ENCODE measurements around the gene PSME3IP1.

PSME3IP1 gene, protein sequence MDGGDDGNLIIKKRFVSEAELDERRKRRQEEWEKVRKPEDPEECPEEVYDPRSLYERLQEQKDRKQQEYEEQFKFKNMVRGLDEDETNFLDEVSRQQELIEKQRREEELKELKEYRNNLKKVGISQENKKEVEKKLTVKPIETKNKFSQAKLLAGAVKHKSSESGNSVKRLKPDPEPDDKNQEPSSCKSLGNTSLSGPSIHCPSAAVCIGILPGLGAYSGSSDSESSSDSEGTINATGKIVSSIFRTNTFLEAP
- long read RNA-seq, transcript FAM192A-201 (7 exons, 2,848 nt), result major isoform, 133 of 258 reads
- long read RNA-seq, transcript FAM192A-218 (7 exons, 1,086 nt), result minor isoform, 24 of 258 reads
- long read RNA-seq, partial matches to known transcripts, result 22 of 258 reads
- long read RNA-seq, other reads (novel, unspliced or antisense), result 77 of 258 reads

DNA sequence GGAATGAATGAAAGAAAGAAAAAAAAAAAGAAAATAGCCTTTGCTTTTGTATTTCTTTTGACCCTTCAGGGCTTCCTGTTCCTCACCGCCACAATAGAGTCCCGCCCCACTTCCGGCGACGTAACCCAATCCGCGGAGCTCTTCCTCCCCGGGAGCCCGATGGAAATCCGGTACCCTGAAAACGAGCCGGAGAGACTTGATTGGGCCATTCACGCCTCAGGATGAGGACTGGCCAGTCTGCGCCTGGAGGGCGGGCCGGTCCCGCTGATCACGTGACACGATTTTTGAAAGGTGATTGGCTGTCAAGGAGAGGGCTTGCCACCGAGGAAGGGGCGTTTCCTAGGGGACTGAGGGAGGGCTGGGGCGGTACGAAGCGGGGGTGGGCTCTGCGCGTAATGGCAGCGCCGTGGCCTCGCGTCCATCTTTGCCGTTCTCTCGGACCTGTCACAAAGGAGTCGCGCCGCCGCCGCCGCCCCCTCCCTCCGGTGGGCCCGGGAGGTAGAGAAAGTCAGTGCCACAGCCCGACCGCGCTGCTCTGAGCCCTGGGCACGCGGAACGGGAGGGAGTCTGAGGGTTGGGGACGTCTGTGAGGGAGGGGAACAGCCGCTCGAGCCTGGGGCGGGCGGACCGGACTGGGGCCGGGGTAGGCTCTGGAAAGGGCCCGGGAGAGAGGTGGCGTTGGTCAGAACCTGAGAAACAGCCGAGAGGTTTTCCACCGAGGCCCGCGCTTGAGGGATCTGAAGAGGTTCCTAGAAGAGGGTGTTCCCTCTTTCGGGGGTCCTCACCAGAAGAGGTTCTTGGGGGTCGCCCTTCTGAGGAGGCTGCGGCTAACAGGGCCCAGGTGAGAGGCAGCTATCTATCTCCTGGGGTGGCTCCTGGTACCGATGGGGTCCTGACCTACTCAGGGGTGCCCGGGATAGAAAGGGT, at the start of gene PSME3IP1, which contains the start of gene RSPRY1:
Gene PSME3IP1 (minus strand): TSS at position 95 of the 927 bp plus-strand sequence. CDS start 12,185 bp downstream, outside the sequence.
Gene RSPRY1 (plus strand): TSS at position 385 of the 927 bp plus-strand sequence. CDS start 18,330 bp downstream, outside the sequence.
- Histone ChIP-seq H3K27ac (replicated peaks) (peak within 1 kb of the TSS; percentile 93), H3K27me3 (ENCODE audit: insufficient read depth, poor library complexity, severe bottlenecking) (no peaks in the 10 kb centered on the region), H3K4me3 (replicated peaks; ENCODE audit: insufficient read depth, low read length) (peak within 1 kb of the TSS; percentile 98)
- TF ChIP-seq GABPA (IDR thresholded peaks at IDR 0.05; ENCODE audit: low read depth) (peak; percentile 89), SPI1 (IDR thresholded peaks at IDR 0.05; ENCODE audit: borderline replicate concordance, low read depth) (peak; percentile 76)
- TF ChIP-seq, protein P1, sequence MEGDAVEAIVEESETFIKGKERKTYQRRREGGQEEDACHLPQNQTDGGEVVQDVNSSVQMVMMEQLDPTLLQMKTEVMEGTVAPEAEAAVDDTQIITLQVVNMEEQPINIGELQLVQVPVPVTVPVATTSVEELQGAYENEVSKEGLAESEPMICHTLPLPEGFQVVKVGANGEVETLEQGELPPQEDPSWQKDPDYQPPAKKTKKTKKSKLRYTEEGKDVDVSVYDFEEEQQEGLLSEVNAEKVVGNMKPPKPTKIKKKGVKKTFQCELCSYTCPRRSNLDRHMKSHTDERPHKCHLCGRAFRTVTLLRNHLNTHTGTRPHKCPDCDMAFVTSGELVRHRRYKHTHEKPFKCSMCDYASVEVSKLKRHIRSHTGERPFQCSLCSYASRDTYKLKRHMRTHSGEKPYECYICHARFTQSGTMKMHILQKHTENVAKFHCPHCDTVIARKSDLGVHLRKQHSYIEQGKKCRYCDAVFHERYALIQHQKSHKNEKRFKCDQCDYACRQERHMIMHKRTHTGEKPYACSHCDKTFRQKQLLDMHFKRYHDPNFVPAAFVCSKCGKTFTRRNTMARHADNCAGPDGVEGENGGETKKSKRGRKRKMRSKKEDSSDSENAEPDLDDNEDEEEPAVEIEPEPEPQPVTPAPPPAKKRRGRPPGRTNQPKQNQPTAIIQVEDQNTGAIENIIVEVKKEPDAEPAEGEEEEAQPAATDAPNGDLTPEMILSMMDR (IDR thresholded peaks at IDR 0.05; ENCODE audit: insufficient read depth, low read length), result no peak
- peak; percentile 99 to 100 for DNase-seq (ENCODE audit: low read depth in 1 of 2, low spot score in 1 of 2)

DNA sequence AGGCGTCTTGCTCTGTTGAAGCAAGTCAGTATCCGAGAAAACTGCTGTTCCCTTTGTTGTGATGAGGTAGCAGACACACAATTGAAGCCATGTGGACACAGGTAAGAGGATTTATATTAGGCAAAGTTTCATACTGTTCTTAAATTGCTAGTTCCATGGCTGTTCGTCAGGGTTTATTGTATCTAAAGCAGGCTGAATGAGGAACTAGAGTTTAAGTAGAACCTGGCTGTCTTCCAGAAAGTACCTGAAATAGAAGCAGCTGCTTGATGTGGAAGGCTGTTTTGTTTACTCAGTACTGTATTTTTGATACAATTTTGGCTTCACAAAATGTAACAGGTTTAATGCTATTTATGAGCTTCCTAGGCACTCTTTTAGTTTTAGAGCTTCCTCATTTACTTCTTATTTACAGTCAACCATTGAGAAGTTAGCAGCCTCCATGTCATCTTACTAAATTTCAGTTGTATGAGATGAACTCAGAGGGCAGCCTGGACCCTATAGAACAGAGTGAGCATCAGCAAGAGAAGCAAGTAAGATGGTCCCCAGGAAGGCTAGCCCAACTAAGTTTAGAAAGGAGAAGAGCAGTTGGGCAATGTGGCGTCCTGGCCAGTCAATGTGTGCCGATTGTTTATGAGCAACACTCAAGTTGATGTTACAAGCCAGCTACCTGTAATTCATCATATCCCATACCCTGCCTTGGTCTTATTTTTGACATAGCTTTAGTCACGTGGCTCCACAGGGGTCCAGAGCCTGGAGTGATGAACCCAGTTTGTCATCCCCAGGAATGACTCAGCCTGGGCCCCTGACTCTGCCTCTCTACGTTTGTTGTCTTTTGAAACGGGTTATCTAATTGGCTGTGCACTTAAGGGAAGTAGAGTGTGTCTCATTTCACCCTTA, 49.5 kb upstream of the PSME3IP1 start:
- no peaks in the 10 kb centered on the region for H3K27me3 ChIP-seq (ENCODE audit: insufficient read depth, poor library complexity, severe bottlenecking)
- no peak for DNase-seq (ENCODE audit: low read depth in 1 of 2, low spot score in 1 of 2)
- H3K4me3 ChIP-seq (replicated peaks; ENCODE audit: insufficient read depth, low read length), result no peak overlapping the region
- no peak overlapping the region for H3K27ac ChIP-seq (replicated peaks)
- TF ChIP-seq POLR2AphosphoS5 (IDR thresholded peaks at IDR 0.05; ENCODE audit: low read depth), result no peak
- TF ChIP-seq, protein P2, sequence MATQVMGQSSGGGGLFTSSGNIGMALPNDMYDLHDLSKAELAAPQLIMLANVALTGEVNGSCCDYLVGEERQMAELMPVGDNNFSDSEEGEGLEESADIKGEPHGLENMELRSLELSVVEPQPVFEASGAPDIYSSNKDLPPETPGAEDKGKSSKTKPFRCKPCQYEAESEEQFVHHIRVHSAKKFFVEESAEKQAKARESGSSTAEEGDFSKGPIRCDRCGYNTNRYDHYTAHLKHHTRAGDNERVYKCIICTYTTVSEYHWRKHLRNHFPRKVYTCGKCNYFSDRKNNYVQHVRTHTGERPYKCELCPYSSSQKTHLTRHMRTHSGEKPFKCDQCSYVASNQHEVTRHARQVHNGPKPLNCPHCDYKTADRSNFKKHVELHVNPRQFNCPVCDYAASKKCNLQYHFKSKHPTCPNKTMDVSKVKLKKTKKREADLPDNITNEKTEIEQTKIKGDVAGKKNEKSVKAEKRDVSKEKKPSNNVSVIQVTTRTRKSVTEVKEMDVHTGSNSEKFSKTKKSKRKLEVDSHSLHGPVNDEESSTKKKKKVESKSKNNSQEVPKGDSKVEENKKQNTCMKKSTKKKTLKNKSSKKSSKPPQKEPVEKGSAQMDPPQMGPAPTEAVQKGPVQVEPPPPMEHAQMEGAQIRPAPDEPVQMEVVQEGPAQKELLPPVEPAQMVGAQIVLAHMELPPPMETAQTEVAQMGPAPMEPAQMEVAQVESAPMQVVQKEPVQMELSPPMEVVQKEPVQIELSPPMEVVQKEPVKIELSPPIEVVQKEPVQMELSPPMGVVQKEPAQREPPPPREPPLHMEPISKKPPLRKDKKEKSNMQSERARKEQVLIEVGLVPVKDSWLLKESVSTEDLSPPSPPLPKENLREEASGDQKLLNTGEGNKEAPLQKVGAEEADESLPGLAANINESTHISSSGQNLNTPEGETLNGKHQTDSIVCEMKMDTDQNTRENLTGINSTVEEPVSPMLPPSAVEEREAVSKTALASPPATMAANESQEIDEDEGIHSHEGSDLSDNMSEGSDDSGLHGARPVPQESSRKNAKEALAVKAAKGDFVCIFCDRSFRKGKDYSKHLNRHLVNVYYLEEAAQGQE (IDR thresholded peaks at IDR 0.05; ENCODE audit: insufficient replicate concordance, low read depth), result no peak
- no peak for TF ChIP-seq SPI1 (IDR thresholded peaks at IDR 0.05; ENCODE audit: borderline replicate concordance, low read depth)
- TF ChIP-seq, protein P1 (IDR thresholded peaks at IDR 0.05; ENCODE audit: insufficient read depth, low read length), result no peak
- no peak for TF ChIP-seq GABPA (IDR thresholded peaks at IDR 0.05; ENCODE audit: low read depth)

DNA sequence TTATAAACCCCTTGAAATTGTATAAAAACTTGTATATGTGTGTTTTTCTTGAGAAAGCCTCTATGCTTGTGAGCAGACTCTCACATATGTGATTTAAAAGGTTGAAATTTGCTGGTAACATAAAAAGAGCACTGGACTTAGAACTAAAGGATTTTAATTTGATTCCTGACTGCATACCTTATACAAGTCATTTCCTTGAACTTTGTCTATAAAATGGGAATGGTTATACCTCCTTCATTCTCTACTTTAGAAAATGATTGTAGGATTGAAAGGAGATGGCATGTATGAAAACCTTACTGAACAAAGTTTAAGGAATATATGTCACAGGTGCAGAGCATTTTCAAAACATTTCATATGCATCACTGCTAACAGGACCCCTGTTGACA, 48.9 kb upstream of the PSME3IP1 start:
- Histone ChIP-seq H3K27me3 (ENCODE audit: insufficient read depth, poor library complexity, severe bottlenecking) (no peaks in the 10 kb centered on the region), H3K4me3 (replicated peaks; ENCODE audit: insufficient read depth, low read length) (no peak overlapping the region), H3K27ac (replicated peaks) (no peak overlapping the region)
- no peak for DNase-seq (ENCODE audit: low read depth in 1 of 2, low spot score in 1 of 2)
- TF ChIP-seq SPI1 (IDR thresholded peaks at IDR 0.05; ENCODE audit: borderline replicate concordance, low read depth) (no peak), GABPA (IDR thresholded peaks at IDR 0.05; ENCODE audit: low read depth) (no peak), POLR2AphosphoS5 (IDR thresholded peaks at IDR 0.05; ENCODE audit: low read depth) (no peak)
- TF ChIP-seq, protein P1 (IDR thresholded peaks at IDR 0.05; ENCODE audit: insufficient read depth, low read length), result no peak
- TF ChIP-seq, protein P2 (IDR thresholded peaks at IDR 0.05; ENCODE audit: insufficient replicate concordance, low read depth), result no peak
